GM12801 (cell line): ENCODE results near the gene TMEM14C.

Experiments
- TF ChIP-seq, protein P1 (sequence below): IDR thresholded peaks from one replicate; pipeline ENCODE4 v1.5.1; 2011; ENCODE audit warnings: control low read depth; ENCODE audit not compliant: insufficient read length; ENCODE audit errors: extremely low read depth

The TMEM14C gene

DNA sequence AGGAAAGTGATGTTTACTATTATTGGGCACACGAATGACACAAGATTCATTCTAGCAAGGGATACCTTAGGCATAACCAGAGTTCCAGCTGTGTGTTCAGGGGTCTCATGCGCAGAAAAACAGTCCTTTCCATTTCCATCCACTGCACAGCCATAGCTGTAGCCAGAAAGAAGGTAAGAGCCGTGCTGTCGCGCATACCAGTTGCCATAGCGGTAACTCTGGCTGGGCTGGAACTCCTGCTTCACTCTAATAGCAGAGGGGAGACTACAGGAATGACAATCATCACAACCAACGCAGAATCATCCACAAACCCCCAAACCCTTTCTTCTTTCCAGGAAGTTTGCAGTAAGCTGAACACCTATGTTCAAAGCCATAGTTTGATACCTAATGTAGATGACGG, 36.0 kb upstream of the TMEM14C start:
- TF ChIP-seq, protein P1, sequence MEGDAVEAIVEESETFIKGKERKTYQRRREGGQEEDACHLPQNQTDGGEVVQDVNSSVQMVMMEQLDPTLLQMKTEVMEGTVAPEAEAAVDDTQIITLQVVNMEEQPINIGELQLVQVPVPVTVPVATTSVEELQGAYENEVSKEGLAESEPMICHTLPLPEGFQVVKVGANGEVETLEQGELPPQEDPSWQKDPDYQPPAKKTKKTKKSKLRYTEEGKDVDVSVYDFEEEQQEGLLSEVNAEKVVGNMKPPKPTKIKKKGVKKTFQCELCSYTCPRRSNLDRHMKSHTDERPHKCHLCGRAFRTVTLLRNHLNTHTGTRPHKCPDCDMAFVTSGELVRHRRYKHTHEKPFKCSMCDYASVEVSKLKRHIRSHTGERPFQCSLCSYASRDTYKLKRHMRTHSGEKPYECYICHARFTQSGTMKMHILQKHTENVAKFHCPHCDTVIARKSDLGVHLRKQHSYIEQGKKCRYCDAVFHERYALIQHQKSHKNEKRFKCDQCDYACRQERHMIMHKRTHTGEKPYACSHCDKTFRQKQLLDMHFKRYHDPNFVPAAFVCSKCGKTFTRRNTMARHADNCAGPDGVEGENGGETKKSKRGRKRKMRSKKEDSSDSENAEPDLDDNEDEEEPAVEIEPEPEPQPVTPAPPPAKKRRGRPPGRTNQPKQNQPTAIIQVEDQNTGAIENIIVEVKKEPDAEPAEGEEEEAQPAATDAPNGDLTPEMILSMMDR = no peak

DNA sequence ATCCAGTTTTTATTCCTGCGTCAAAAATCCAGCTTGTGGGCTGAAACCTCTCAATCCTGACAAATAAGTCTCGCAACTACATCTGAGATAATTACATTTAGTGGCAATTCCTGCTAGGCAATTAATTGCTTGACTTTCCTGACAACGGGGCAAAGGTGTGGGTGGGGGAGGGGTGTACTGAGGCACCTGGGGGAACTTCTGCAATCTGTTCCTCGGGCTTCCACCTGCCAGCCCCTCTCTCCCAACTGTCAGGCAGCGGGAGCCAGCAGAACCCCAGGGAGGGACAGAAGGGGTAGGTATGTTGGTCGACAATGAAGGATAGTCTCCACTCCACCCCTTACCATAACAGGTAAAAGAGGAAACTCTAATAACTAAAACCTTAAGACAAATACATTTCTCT, 35.3 kb upstream of the TMEM14C start:
- TF ChIP-seq, protein P1 = no peak

DNA sequence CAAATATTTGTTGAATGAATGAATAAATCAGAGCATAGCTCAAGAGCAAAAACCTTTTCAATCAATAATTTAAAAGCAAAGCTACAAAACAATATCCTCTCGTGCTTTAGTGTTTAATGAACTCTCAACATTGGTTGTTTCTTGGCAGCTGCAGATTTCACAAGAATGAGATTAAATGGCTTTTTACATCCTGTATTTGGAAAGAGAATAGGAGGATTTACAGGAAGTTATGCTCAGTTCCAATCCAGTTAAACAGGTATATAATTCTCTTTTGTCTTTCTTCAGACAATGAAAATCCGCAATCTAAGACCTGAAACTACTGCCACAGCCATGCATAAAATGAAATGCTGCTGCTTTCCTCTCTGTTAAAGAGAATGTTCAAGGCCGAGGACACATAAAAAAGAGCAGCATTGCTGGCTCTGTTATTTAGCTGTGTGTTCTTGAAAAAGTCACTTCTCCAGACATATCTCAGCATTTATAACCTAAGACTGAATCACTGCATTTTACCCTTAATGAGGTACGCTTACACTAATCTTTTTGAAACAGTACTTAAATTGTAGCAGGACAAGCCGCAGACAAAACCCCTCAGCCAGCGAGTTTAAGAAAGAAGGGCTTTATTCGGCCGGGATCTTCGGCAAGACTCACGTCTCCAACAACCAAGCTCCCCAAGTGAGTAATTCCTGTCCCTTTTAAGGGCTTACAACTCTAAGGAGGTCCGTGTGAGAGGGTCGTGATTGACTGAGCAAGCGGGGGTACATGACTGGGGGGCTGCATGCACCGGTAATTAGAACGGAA, 32.0 kb upstream of the TMEM14C start:
- TF ChIP-seq, protein P1 = no peak

DNA sequence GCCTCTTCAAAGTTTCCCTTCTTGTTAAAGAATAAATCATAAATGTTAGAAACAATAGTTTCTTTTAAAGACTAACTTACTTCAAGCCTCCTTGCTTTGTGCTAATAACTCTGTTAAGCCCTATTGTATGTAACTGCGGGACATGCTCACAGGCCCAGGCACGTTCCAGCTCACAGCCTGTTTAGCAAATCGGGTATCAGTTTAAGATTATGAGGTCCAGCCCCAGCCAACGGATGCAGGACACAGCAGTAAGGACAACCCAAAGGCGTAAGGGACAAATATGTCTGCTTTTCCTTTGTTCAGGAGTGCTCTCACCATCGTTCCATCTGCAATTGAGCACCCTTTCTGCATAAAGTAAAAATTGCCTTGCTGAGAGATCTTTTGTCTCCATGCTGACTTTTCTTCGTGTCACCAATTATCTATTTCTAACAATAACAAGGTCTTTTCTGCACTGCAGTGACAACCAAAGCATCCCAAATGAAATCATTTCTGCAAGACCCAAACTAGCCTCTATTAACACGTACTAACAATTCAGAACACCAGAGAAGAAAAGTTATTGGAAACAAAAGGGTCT, 29.8 kb upstream of the TMEM14C start:
- TF ChIP-seq, protein P1 = no peak

- TF ChIP-seq, protein P1 = no peak
These were observed 28.4 kb upstream of the TMEM14C start, which contains the start of the genes C6orf52 and PAK1IP1 for GRCh38 chr6:10694302-10695085. TSS of gene C6orf52 (minus strand) at chr6:10694616. CDS start at chr6:10687550, 7,066 bp downstream. TSS of gene PAK1IP1 (plus strand) at chr6:10694972. CDS start at chr6:10694986, 14 bp downstream.

- TF ChIP-seq, protein P1 = no peak
These were observed 27.7 kb upstream of the TMEM14C start for GRCh38 chr6:10695086-10695657.

DNA sequence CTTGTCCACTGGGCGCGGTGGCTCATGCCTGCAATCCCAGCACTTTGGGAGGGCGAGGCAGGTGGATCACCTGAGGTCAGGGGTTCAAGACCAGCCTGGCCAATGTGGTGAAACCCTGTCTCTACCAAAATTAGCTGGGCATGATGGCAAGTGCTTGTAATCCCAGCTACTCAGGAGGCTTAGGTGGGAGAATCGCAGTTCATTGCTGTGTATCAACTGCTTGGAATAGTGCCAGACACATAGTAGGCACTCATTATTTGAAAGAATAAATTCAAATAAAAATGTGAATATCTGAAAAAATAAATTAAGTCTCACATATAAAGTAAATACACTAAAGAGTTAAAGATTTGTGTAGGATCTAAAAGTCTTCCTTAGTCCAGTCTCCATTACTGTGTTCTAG, 26.2 kb upstream of the TMEM14C start:
- TF ChIP-seq, protein P1 = no peak
